H1 (cell line): Measurements from ENCODE around the gene GPX4. TPM values are rescaled to one million over a fixed set of nuclear protein-coding genes. Genes with fewer than 3 reads are reported as not detected.
A peak's percentile ranks its signal among the peaks of the same experiment; 100 is the strongest.

Source experiments
- CTCF ChIA-PET: fragments of 300-600 bp; sonication (Branson Sonifier 250); formaldehyde crosslinking; loops from one replicate; lab custom pipeline; 2021; ENCODE audit not compliant: partially characterized antibody; lab: Charles Lee
- POLR2A ChIA-PET: fragments of 300-600 bp; sonication (Branson Sonifier 250); formaldehyde crosslinking; loops from one replicate; lab custom pipeline; 2021; ENCODE audit warnings: inconsistent platforms; ENCODE audit not compliant: partially characterized antibody; lab: Charles Lee
- DNase-seq, 2 experiments: peaks; one replicate each; pipeline versions ENCODE4 v3.0.0 to v3.0.0-alpha.2; 2010 to 2022; ENCODE audit warnings: low spot score in 2 of 2, low read depth in 1 of 2, mixed read lengths in 1 of 2
- FAIRE-seq: peaks from 2 replicates; lab custom pipeline; 2011; peaks lifted over from hg19 to GRCh38; lab: Jason Lieb, UNC
- H2AFZ ChIP-seq: 2 replicates; pipeline ENCODE4 v1.8.1; 2012; ENCODE audit warnings: low read length, inconsistent platforms
- H2AK5ac ChIP-seq: 2 replicates; pipeline ENCODE4 v1.6.1; 2013; ENCODE audit warnings: low read depth, low read length
- H2BK120ac ChIP-seq: replicated peaks from 2 replicates; pipeline ENCODE3; 2013; ENCODE audit warnings: low read depth, low read length, inconsistent platforms
- H2BK12ac ChIP-seq: 2 replicates; pipeline ENCODE4 v1.6.1; 2013; ENCODE audit warnings: low read depth, low read length
- H2BK15ac ChIP-seq: 2 replicates; pipeline ENCODE4 v1.6.1; 2013; ENCODE audit warnings: low read length
- H2BK20ac ChIP-seq: 2 replicates; pipeline ENCODE4 v1.6.1; 2013; ENCODE audit warnings: low read length
- H2BK5ac ChIP-seq: 2 replicates; pipeline ENCODE4 v1.6.1; 2013; ENCODE audit warnings: low read depth, low read length
- H3K14ac ChIP-seq: 2 replicates; pipeline ENCODE4 v1.6.1; 2013; ENCODE audit warnings: inconsistent platforms; ENCODE audit not compliant: insufficient read length
- H3K18ac ChIP-seq: 2 replicates; pipeline ENCODE4 v1.6.1; 2013; ENCODE audit warnings: low read length; ENCODE audit errors: extremely low read depth
- H3K23ac ChIP-seq: 2 replicates; pipeline ENCODE4 v1.6.1; 2013; ENCODE audit warnings: inconsistent platforms; ENCODE audit not compliant: insufficient read length
- H3K23me2 ChIP-seq: 2 replicates; pipeline ENCODE4 v1.6.1; 2013; ENCODE audit warnings: low read depth, low read length
- H3K27ac ChIP-seq: 2 replicates; pipeline ENCODE4 v1.6.1; 2011; ENCODE audit warnings: low read depth, low read length, inconsistent platforms
- H3K27me3 ChIP-seq, 4 experiments: replicated peaks in 1 of 4; 1 replicate in 1 of 4; 2 replicates in 3 of 4; pipeline versions ENCODE4 v1.6.1 to v1.8.1; 2011 to 2013; ENCODE audit warnings: low read length in 3 of 4, mild to moderate bottlenecking in 3 of 4, inconsistent platforms in 2 of 4, mixed read lengths in 2 of 4, moderate library complexity in 1 of 4; ENCODE audit not compliant: control insufficient read depth in 3 of 4, insufficient read depth in 3 of 4; ENCODE audit errors: extremely low read depth in 1 of 4
- H3K36me3 ChIP-seq, 4 experiments: 2 replicates each; pipeline versions ENCODE4 v1.6.1 to v1.8.1; 2011 to 2013; ENCODE audit warnings: mild to moderate bottlenecking in 4 of 4, low read length in 3 of 4, moderate library complexity in 2 of 4, control low read depth in 1 of 4, inconsistent platforms in 1 of 4; ENCODE audit not compliant: insufficient read depth in 4 of 4, control insufficient read depth in 2 of 4
- H3K4ac ChIP-seq: replicated peaks from 2 replicates; pipeline ENCODE3; 2013; ENCODE audit warnings: low read length, low read depth, mixed read lengths, inconsistent platforms; ENCODE audit not compliant: insufficient read length
- H3K4me1 ChIP-seq, 4 experiments: replicated peaks in 1 of 4; 1 replicate in 1 of 4; 2 replicates in 3 of 4; pipeline versions ENCODE4 v1.6.1 to v1.8.1; 2011 to 2013; ENCODE audit warnings: low read length in 3 of 4, inconsistent platforms in 2 of 4, mixed read lengths in 1 of 4; ENCODE audit not compliant: insufficient read depth in 4 of 4, control insufficient read depth in 3 of 4
- H3K4me2 ChIP-seq, 2 experiments: 2 replicates each; pipeline versions ENCODE4 v1.6.1 to v1.8.1; 2011 to 2013; ENCODE audit warnings: low read depth in 2 of 2, low read length in 2 of 2, control low read depth in 1 of 2, inconsistent platforms in 1 of 2, mild to moderate bottlenecking in 1 of 2; ENCODE audit not compliant: insufficient read depth in 1 of 2
- H3K4me3 ChIP-seq, 4 experiments: fragments of 200-600, 300-600 bp in 1 of 4; sonication (generic), shearing (Covaris generic), sonication (Bioruptor Twin) in 1 of 4; 2 replicates each; pipeline versions ENCODE4 v1.5.1 to v1.8.1; 2011 to 2016; ENCODE audit warnings: low read length in 4 of 4, low read depth in 3 of 4, control low read depth in 2 of 4, inconsistent platforms in 2 of 4, mild to moderate bottlenecking in 2 of 4, mixed read lengths in 1 of 4, moderate library complexity in 1 of 4; ENCODE audit not compliant: insufficient read depth in 2 of 4; ENCODE audit errors: extremely low read depth in 1 of 4
- H3K56ac ChIP-seq: replicated peaks from 2 replicates; pipeline ENCODE3; 2013; ENCODE audit warnings: low read depth, mild to moderate bottlenecking, mixed read lengths, low read length, inconsistent platforms; ENCODE audit not compliant: insufficient read length
- H3K79me1 ChIP-seq: 2 replicates; pipeline ENCODE4 v1.6.1; 2013; ENCODE audit warnings: low read depth, low read length, control low read depth
- H3K79me2 ChIP-seq, 2 experiments: 2 replicates each; pipeline versions ENCODE4 v1.6.1 to v1.8.1; 2012 to 2013; ENCODE audit warnings: low read length in 2 of 2, mild to moderate bottlenecking in 2 of 2, inconsistent platforms in 1 of 2; ENCODE audit not compliant: insufficient read depth in 2 of 2, control insufficient read depth in 1 of 2
- H3K9ac ChIP-seq, 4 experiments: replicated peaks in 1 of 4; 1 replicate in 1 of 4; 2 replicates in 3 of 4; pipeline versions ENCODE4 v1.6.1 to v1.8.1; 2011 to 2013; ENCODE audit warnings: low read depth in 3 of 4, low read length in 3 of 4, control low read depth in 2 of 4, mild to moderate bottlenecking in 2 of 4, moderate library complexity in 2 of 4, inconsistent platforms in 1 of 4; ENCODE audit errors: extremely low read depth in 1 of 4
- H3K9me3 ChIP-seq, 2 experiments: 2 replicates each; pipeline versions ENCODE4 v1.6.1 to v1.8.1; 2012 to 2013; ENCODE audit warnings: mild to moderate bottlenecking in 2 of 2, moderate library complexity in 2 of 2, control low read depth in 1 of 2, inconsistent platforms in 1 of 2, low read depth in 1 of 2, low read length in 1 of 2, mixed read lengths in 1 of 2; ENCODE audit not compliant: insufficient read depth in 2 of 2
- H4K20me1 ChIP-seq, 2 experiments: replicated peaks in 1 of 2; 2 replicates each; pipeline versions ENCODE3 to v1.8.1; 2011 to 2013; ENCODE audit warnings: inconsistent platforms in 2 of 2, low read length in 2 of 2, mild to moderate bottlenecking in 1 of 2; ENCODE audit not compliant: insufficient read depth in 2 of 2, control insufficient read depth in 1 of 2
- H4K5ac ChIP-seq: 2 replicates; pipeline ENCODE4 v1.6.1; 2013; ENCODE audit warnings: low read length, low read depth, mixed read lengths, inconsistent platforms; ENCODE audit not compliant: insufficient read length
- H4K8ac ChIP-seq: 2 replicates; pipeline ENCODE4 v1.8.0; 2013; ENCODE audit warnings: mild to moderate bottlenecking, moderate library complexity, low read length, inconsistent platforms; ENCODE audit not compliant: insufficient read depth; ENCODE audit errors: extremely low read depth
- H4K91ac ChIP-seq: replicated peaks from 2 replicates; pipeline ENCODE3; 2013; ENCODE audit warnings: low read length, mixed read lengths, inconsistent platforms; ENCODE audit not compliant: insufficient read length
- EZH2 ChIP-seq: fragments of 200-600 bp; sonication (generic); IDR thresholded peaks from 2 replicates; pipeline ENCODE4 v1.7.1; 2012; ENCODE audit warnings: low read depth, mild to moderate bottlenecking, moderate library complexity, low read length, inconsistent platforms; ENCODE audit not compliant: severe bottlenecking
- SP1 ChIP-seq: IDR thresholded peaks from 2 replicates; pipeline ENCODE4 v1.6.1; 2011; ENCODE audit warnings: low read depth, low read length
- WGBS, 2 experiments: shearing (Covaris generic) in 1 of 2; methylation state at CpG; one replicate each; pipeline versions ENCODE4 v1.1.6 to v1.1.7; 2013 to 2015; ENCODE audit warnings: low lambda C conversion rate in 2 of 2, mixed read lengths in 2 of 2, inconsistent platforms in 1 of 2, low coverage in 1 of 2, missing lambda C conversion rate in 1 of 2; ENCODE audit not compliant: insufficient replicate concordance in 2 of 2, insufficient coverage in 1 of 2, insufficient read length in 1 of 2; ENCODE audit errors: extremely low coverage in 1 of 2, missing lambda C conversion rate in 1 of 2; 5-methylcytosine and 5-hydroxymethylcytosine counted together
- polyA plus RNA-seq, 7 experiments: library from polyadenylated mRNA; depleted of rRNA in 3 of 7; stranded (reverse) in 5 of 7; unstranded in 2 of 7; fragments of >200 nt in 5 of 7; fragments of 200-250 nt in 2 of 7; gene quantifications; 1 replicate in 5 of 7; 2 replicates in 1 of 7; 4 replicates in 1 of 7; pipeline versions ENCODE4 v1.2.1 to v1.2.3, GENCODE V29; 2011 to 2013; ENCODE audit warnings: missing spikeins in 2 of 7, mixed read lengths in 2 of 7
- total RNA-seq: library from RNA; stranded (reverse); fragmentation: NEBNext Ultra II Directional; extraction: Animal tissue kit (Norgen Biotek cat#: 25700); gene quantifications from 2 replicates; pipeline ENCODE4 v1.2.1, GENCODE V29; 2021

The GPX4 gene
- total and polyA plus RNA-seq, 2 of the 8 experiments (the other 6 are each of a cell fraction or from before 2014, with no cell fraction given), result 342 to 693 TPM

DNA sequence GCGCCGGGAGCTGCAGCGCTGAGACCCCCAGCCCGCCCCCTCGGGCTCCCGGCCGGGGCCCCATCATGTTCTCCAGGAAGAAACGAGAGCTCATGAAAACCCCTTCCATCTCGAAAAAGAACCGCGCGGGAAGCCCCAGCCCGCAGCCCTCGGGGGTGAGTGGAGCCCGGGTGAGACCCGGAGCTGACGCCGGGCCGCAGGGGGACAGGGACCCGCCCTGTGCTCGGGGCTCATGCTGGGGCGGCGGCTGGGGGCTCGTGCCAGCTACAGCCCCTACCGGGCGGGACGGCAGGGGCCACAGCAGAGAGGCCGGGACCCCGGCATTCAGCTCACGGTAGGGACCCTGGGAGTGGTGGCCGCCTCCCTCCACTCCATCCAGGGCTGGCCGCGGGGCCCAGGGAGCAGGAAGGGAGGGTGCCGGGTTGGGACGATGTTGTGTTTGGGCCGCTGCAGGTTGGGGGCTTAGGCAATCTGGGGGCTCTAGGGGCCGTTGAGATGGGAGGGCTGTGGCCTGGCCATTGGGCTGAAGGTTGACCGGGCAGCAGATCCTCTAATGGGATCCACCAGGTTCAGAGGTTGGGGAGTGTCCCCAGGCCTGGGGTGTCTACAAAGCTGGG, 36.3 kb upstream of the GPX4 start:
- H3K4ac ChIP-seq, result no peak overlapping the region
- 27% methylated on average over 24 of the region's 38 CpGs; no CpG with 5 or more reads in 1 of the 2 experiments for WGBS, 2 experiments
- no peak overlapping the region for H2BK12ac ChIP-seq
- no peak overlapping the region for H2BK120ac ChIP-seq
- POLR2A ChIA-PET, result interaction anchor here (0.7 to 6.9 kb wide), 15 partner anchors 8 to 202 kb away, joined by 3 to 97 read pairs (median 5); partner anchors contain the start of genes ABCA7, CIRBP, CNN2 and RNU6-2
- no peaks in the 10 kb centered on the region for H3K36me3 ChIP-seq
- FAIRE-seq, result no peak
- H3K4me1 ChIP-seq, result peaks cover 0 to 29% (median 19%) of the 10 kb centered on the region in 4 experiments; a peak in 6 of 7 replicates
- no peak overlapping the region for H3K18ac ChIP-seq
- no peak for DNase-seq
- H2BK20ac ChIP-seq, result no peak overlapping the region
- H3K23me2 ChIP-seq, result peaks cover 14% of the 10 kb centered on the region; the same call in 1 of the 2 replicates
- H3K9ac ChIP-seq, result no peak overlapping the region
- H3K14ac ChIP-seq, result no peak overlapping the region
- peaks cover 1% of the 10 kb centered on the region for H3K79me1 ChIP-seq
- no peak overlapping the region for H4K5ac ChIP-seq
- no peak overlapping the region for H2BK5ac ChIP-seq
- no peak overlapping the region for H4K91ac ChIP-seq
- H3K27me3 ChIP-seq, result peaks cover 0 to 30% (median 20%) of the 10 kb centered on the region in 4 experiments; a peak in 5 of 7 replicates
- H2AK5ac ChIP-seq, result no peak overlapping the region
- CTCF ChIA-PET, result interaction anchor here (0.8 to 5.2 kb wide), 9 partner anchors 10 to 97 kb away, joined by 3 to 54 read pairs (median 4); partner anchors contain the start of genes ABCA7 and GRIN3B
- peak overlapping the region; percentile 80 for H4K8ac ChIP-seq
- H3K56ac ChIP-seq, result no peak overlapping the region
- H2AFZ ChIP-seq, result no peak overlapping the region
- H3K23ac ChIP-seq, result no peak overlapping the region
- peaks cover 0 to 9% of the 10 kb centered on the region in 2 experiments; a peak in 2 of 4 replicates for H3K9me3 ChIP-seq
- H4K20me1 ChIP-seq, result peaks cover 0 to 8% of the 10 kb centered on the region in 2 experiments
- H3K4me3 ChIP-seq, result peak overlapping the region; percentile 24 to 68 (median 30); a peak in 7 of 8 replicates
- no peaks in the 10 kb centered on the region for H3K79me2 ChIP-seq
- H2BK15ac ChIP-seq, result no peak overlapping the region
- H3K4me2 ChIP-seq, result peak overlapping the region; percentile 35 to 74
- no peak overlapping the region for H3K27ac ChIP-seq
- TF ChIP-seq SP1, result no peak
- no peak for TF ChIP-seq EZH2
